ENCODE data around the gene RCCD1. TPM values are rescaled to one million over a fixed set of nuclear protein-coding genes. Genes with fewer than 3 reads are reported as not detected.
A peak's percentile ranks its signal among the peaks of the same experiment; 100 is the strongest.

Gene RCCD1
- total and polyA plus RNA-seq, 9 of the 15 experiments (the other 6 are each of a cell fraction or from before 2014, with no cell fraction given) = 11.1 to 51.4 (median 24.7) TPM

DNA sequence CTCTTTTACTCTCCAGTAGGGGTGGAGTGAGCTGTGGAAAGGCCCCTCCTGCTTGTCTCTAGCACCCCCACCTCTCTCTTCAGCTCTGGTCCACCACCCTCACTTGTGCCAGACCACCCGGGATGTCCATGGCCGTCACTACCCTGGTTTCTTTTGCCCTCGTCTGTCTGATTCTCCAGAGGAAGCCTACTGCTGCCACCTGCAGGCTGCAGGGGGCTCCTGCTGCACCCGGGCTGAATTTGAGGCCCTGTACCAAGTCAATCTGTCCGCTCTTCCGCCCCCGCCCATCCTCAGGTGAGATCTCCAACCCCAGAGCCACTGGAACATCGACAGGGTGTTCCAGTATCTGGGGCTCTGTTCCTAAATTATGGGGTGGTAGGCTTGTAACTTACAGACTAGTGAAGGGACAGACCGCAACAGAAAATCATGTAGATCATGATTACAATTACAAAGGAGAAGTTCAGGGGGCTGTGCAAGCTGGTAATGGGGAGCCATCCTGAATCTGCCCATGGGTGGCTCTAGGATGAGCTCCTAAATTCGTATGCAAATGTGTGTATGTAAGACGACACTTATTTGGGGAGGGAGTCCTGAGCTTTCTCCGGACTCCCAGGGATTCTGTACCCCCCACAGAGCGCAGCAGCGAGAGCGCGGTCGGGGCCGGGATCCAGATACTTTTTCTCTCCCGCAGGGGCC is 20.3 kb upstream of the RCCD1 start (continued):
- no peak for TF ChIP-seq ZHX1 (conservative IDR thresholded peaks at IDR 0.05; ENCODE audit: low read length)
- TF ChIP-seq, protein P1, sequence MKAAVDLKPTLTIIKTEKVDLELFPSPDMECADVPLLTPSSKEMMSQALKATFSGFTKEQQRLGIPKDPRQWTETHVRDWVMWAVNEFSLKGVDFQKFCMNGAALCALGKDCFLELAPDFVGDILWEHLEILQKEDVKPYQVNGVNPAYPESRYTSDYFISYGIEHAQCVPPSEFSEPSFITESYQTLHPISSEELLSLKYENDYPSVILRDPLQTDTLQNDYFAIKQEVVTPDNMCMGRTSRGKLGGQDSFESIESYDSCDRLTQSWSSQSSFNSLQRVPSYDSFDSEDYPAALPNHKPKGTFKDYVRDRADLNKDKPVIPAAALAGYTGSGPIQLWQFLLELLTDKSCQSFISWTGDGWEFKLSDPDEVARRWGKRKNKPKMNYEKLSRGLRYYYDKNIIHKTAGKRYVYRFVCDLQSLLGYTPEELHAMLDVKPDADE (conservative IDR thresholded peaks at IDR 0.05; ENCODE audit: control insufficient read depth, low read depth, low read length) = 0 out of 2 replicates have a peak, but pooled peaks have one; percentile 18
- TF ChIP-seq ELF1 (tag; IDR thresholded peaks at IDR 0.05) = no peak
- TF ChIP-seq, protein P2, sequence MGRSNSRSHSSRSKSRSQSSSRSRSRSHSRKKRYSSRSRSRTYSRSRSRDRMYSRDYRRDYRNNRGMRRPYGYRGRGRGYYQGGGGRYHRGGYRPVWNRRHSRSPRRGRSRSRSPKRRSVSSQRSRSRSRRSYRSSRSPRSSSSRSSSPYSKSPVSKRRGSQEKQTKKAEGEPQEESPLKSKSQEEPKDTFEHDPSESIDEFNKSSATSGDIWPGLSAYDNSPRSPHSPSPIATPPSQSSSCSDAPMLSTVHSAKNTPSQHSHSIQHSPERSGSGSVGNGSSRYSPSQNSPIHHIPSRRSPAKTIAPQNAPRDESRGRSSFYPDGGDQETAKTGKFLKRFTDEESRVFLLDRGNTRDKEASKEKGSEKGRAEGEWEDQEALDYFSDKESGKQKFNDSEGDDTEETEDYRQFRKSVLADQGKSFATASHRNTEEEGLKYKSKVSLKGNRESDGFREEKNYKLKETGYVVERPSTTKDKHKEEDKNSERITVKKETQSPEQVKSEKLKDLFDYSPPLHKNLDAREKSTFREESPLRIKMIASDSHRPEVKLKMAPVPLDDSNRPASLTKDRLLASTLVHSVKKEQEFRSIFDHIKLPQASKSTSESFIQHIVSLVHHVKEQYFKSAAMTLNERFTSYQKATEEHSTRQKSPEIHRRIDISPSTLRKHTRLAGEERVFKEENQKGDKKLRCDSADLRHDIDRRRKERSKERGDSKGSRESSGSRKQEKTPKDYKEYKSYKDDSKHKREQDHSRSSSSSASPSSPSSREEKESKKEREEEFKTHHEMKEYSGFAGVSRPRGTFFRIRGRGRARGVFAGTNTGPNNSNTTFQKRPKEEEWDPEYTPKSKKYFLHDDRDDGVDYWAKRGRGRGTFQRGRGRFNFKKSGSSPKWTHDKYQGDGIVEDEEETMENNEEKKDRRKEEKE (IDR thresholded peaks at IDR 0.05; ENCODE audit: borderline replicate concordance in 1 of 2, control insufficient read depth in 1 of 2, low read depth in 2 of 2, low read length in 1 of 2) = no peak
- TF ChIP-seq, protein P3, sequence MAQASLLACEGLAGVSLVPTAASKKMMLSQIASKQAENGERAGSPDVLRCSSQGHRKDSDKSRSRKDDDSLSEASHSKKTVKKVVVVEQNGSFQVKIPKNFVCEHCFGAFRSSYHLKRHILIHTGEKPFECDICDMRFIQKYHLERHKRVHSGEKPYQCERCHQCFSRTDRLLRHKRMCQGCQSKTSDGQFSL (CRISPR knock-in tag; IDR thresholded peaks at IDR 0.05) = no peak
- TF ChIP-seq, protein P3 (tag; IDR thresholded peaks at IDR 0.05) = no peak
- 0 out of 4 replicates have a peak, but pooled peaks of 1 of the 2 experiments have one; percentile 31 for TF ChIP-seq SRF (CRISPR knock-in tag; IDR thresholded peaks at IDR 0.05)
- no peak for TF ChIP-seq MCM5 (IDR thresholded peaks at IDR 0.05; ENCODE audit: low read depth)
- TF ChIP-seq ZNF445 (CRISPR knock-in tag; IDR thresholded peaks at IDR 0.05; ENCODE audit: low read depth) = no peak
- TF ChIP-seq FOXP1 (CRISPR knock-in tag; IDR thresholded peaks at IDR 0.05) = peak; percentile 94
- no peak for TF ChIP-seq SAFB (IDR thresholded peaks at IDR 0.05; ENCODE audit: borderline replicate concordance, low read depth, low read length)
- no peak for TF ChIP-seq MYC (IDR thresholded peaks at IDR 0.05; ENCODE audit: low read depth, low read length)
- TF ChIP-seq MYC (CRISPR knock-in tag; IDR thresholded peaks at IDR 0.05; ENCODE audit: borderline replicate concordance, low read depth) = no peak
- TF ChIP-seq BRD9 (IDR thresholded peaks at IDR 0.05; ENCODE audit: low read depth, partially characterized antibody) = peak; percentile 25
- TF ChIP-seq CTCFL (IDR thresholded peaks at IDR 0.05; ENCODE audit: borderline replicate concordance, insufficient read depth, low read depth, low read length, poor library complexity, severe bottlenecking) = peak; percentile 14

Data from K562 (cell line).